Measurements from ENCODE around the gene GCNA.
A peak's percentile ranks its signal among the peaks of the same experiment; 100 is the strongest.
"Not testable (repeated sequence)": the region's sequence is repeated elsewhere in the genome, so short reads cannot be mapped to it uniquely, and the experiment has no call there.

Gene GCNA

GRCh38 chrX:71640002-71640401 is 61.8 kb downstream of the GCNA start:
- DNase-seq (ENCODE audit: low read depth), result no peak

DNA sequence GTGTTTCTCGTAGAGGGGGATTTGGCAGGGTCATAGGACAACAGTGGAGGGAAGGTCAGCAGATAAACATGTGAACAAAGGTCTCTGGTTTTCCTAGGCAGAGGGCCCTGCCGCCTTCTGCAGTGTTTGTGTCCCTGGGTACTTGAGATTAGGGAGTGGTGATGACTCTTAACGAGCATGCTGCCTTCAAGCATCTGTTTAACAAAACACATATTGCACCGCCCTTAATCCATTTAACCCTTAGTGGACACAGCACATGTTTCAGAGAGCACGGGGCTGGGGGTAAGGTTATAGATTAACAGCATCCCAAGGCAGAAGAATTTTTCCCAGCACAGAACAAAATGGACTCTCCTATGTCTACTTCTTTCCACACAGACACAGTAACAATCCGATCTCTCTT is 66.2 kb downstream of the GCNA start:
- DNase-seq (ENCODE audit: low read depth), result not testable (repeated sequence)

DNA sequence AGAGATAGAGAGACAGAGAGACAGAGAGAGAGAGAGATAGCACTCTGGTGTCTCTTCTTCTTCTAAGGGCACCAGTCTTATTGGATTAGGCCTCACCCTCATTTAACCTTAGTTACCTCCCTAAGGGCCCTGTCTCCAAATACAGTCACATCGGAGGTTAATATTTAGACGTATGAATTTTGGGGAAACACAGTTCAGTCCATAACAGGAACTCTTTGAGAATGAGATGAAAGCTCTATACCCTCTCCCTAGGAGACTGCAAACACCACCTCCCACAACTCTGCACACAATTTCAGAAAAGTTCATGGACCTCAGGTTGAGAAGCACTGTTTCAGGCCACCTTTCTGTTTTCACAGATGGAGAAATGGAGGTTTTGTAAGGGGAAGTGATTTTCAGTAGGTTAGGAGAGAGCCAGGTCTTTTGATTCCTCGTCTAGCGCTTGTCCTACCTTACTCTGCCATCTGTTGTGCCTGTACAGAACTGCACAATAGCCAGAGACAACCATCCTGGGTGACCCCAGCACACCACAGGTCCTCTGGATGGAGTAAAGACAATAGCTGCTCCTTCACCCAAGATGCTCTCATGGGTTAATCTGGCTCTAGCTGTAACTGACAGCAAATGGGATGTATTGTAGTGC is 72.2 kb downstream of the GCNA start:
- DNase-seq (ENCODE audit: low read depth), result no peak

- peak; percentile 46 for DNase-seq (ENCODE audit: low read depth)
These were observed 74.2 kb downstream of the GCNA start for GRCh38 chrX:71652405-71652804.

DNA sequence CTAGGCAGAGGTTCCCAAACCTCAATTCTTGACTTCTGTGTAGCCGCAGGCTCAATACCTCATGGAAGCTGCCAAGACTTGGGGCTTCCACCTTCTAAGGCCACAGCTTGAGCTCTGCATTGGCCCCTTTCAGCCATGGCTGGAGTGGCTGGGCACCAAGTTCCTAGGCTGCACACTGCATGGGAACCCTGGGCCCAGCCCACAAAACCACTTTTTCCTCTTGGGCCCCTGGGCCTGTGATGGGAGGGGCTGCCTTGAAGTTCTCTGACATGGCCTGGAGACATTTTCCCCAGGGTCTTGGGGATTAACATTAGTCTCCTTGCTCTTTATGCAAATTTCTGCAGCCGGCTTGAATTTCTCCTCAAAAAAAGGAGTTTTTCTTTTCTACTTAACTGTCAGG is 75.1 kb downstream of the GCNA start:
- DNase-seq (ENCODE audit: low read depth), result no peak

DNA sequence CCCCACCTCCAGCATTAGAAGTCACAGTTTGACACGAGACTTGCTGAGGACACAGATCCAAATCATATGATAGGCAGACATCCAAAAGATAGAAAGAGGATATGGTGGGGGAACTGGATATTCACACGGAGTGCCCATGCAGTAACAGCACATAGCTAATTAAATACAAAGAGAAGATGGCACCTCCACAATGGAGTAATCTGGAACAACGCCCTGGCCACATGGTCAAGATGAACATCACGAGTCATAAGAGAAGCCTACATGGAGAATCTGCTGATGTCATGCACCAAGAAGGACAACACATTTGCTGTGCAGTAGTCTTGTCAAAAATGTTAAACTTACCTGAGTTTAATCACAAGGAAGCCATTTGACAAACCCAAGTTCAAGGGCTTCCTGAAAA is 79.0 kb downstream of the GCNA start:
- DNase-seq (ENCODE audit: low read depth), result no peak

DNA sequence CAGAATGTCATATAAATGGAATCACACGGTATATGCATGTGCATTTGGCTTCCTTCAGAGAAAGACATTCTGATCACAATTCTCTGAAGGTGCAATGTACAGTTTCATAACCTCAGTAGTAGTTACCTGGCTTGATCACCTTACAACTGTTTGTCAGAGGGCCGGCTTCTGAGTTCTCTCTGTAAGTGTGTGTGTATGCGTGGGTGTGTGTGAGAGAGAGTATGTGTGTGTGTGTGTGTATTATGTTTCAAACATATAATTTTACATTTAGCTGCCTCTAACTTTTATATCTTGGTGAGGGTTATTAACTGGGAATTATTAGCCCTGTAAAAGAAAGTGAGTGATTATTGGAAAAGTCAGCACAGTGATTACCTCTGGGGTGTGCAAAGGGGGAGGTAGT is 81.1 kb downstream of the GCNA start:
- DNase-seq (ENCODE audit: low read depth), result no peak

DNA sequence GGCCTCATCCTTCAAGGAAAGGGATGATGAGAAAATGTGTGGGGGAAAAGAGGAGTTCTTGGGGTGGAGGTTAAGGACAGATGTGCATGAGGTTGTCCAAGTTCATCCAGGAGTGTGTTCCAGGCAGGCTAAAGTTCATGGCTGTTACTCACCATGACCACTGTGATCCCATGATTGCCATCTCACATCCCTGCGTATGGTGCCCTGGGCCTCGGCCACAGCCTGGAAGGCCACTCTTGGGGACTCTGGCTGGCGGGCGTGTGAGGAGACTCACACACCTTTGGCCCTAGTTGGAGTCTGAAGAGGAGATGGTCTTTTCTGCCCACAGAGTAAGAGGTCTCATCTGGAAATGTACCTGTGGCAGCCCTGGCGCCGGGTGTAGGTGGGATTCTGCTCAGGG is 81.7 kb downstream of the GCNA start:
- DNase-seq (ENCODE audit: low read depth), result no peak

- DNase-seq (ENCODE audit: low read depth), result no peak
These were observed 82.6 kb downstream of the GCNA start for GRCh38 chrX:71660562-71661416.

DNA sequence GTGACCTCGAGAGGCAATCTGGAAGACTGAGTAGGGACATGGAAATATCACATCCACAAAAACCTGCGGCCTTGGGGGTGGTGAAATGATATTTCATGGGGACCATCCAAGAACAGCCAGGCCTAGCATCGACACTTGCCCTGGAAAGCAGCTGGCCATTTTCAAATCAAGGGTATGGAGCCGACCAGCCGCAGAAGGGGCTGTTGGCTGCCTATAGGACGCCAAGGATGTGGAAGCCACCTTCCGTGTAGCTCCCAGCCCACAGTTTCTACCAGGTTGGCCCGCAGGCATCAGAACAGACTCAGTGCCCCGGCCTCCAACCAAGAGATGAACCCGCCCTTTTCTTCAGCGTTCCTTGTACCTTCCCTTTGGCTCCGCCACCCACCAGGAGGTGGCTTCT is 83.7 kb downstream of the GCNA start:
- no peak for DNase-seq (ENCODE audit: low read depth)

DNA sequence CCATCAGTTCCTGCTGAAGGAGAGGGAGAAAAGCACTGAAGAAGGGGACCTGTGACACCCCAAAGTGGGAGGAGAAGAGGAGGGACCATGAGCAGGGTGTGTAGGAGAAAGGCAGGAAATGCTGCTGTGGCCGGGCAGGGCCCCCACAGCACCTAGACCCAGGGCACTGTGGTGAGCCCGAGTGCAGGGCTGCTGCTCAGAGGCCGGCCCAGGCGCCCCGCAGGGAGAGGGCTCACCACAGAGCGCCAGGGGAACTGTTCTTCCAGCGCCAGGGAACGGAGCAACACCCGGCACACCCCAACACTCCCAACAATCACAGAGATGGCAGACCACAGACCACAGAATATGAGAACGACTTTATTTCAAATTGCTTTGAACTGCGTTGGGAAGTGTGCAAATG is 84.4 kb downstream of the GCNA start:
- DNase-seq (ENCODE audit: low read depth), result not testable (repeated sequence)
